Mesothelial cell of epicardium (in vitro differentiated cells): Measurements from ENCODE around the gene H2AZ1. TPM values are rescaled to one million over a fixed set of nuclear protein-coding genes. Genes with fewer than 3 reads are reported as not detected.

ENCODE experiments used
- DNase-seq, 2 experiments: peaks; one replicate each; pipeline ENCODE4 v3.0.0; 2021; ENCODE audit warnings: low spot score in 2 of 2; ENCODE audit not compliant: unreplicated experiment in 2 of 2
- H3K27ac Mint-ChIP-seq: 2 replicates; pipeline ENCODE4 v1.8.0; 2021; ENCODE audit warnings: mixed read lengths
- H3K27me3 Mint-ChIP-seq: 2 replicates; pipeline ENCODE4 v1.8.0; 2021; ENCODE audit warnings: low read depth, mixed read lengths
- H3K36me3 Mint-ChIP-seq: 2 replicates; pipeline ENCODE4 v1.8.0; 2021; ENCODE audit warnings: mixed read lengths
- H3K4me1 Mint-ChIP-seq: 2 replicates; pipeline ENCODE4 v1.8.0; 2021; ENCODE audit warnings: mixed read lengths
- H3K4me3 Mint-ChIP-seq: 2 replicates; pipeline ENCODE4 v1.8.0; 2021; ENCODE audit warnings: mild to moderate bottlenecking, moderate library complexity, mixed read lengths
- H3K9me3 Mint-ChIP-seq: 2 replicates; pipeline ENCODE4 v1.8.0; 2021; ENCODE audit warnings: mixed read lengths
- total RNA-seq: library from RNA; stranded (reverse); gene quantifications from 3 replicates; pipeline ENCODE4 v1.2.1, GENCODE V29; 2021
- TF ChIP-seq, protein P1 (sequence below): fragments of 200-600 bp; sonication (generic); IDR thresholded peaks from one replicate; pipeline ENCODE4 v1.5.0; 2021; ENCODE audit warnings: antibody characterized with exemption; ENCODE audit not compliant: unreplicated experiment

Gene H2AZ1
- total RNA-seq, 1 donor from 2014 or later: 203 TPM

DNA sequence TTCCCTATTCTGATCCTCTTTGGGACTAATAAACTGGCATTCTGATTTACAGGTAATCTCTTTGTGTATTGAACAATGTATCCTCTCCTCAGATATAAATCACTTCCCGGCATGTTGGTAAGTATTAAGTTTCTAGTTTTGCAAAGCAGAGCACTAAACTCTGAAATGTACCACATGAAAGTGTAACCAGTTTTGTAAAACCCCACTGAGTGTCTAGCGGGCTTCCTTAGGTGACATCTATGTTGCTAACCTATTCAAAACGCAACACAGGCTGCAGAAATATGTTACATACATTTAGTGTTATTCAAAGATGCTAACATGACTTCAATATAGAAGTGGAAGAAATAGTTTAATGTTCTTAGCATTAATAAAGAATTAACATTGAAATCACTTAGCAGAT lies 28.9 kb downstream of the H2AZ1 start:
- DNase-seq: no peak
- H3K27ac Mint-ChIP-seq: no peak overlapping the region

DNA sequence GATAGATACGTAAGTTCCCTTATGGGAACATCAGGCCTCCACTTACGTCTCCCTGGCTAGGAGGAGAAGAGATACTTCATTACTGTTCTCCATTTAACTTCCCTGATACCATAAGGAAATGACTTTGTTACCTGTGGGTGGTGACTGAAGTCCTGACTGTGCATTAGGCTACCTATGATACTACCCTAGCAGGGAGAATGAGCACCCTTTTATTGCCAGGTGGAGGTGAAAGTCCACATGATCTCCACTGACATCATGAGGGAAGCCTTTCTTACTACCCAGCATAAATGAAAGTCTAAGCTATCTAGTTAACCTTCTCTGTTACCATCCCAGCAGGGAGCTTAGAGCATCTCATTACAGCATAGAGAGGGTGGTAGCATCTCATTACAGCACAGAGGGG lies 31.4 kb downstream of the H2AZ1 start:
- Mint-ChIP-seq H3K4me1 (no peaks in the 10 kb centered on the region), H3K36me3 (peaks cover 54% of the 10 kb centered on the region), H3K4me3 (no peak overlapping the region), H3K9me3 (peaks cover 23% of the 10 kb centered on the region), H3K27ac (no peak overlapping the region), H3K27me3 (no peaks in the 10 kb centered on the region)
- no peak for DNase-seq
- TF ChIP-seq, protein P1, sequence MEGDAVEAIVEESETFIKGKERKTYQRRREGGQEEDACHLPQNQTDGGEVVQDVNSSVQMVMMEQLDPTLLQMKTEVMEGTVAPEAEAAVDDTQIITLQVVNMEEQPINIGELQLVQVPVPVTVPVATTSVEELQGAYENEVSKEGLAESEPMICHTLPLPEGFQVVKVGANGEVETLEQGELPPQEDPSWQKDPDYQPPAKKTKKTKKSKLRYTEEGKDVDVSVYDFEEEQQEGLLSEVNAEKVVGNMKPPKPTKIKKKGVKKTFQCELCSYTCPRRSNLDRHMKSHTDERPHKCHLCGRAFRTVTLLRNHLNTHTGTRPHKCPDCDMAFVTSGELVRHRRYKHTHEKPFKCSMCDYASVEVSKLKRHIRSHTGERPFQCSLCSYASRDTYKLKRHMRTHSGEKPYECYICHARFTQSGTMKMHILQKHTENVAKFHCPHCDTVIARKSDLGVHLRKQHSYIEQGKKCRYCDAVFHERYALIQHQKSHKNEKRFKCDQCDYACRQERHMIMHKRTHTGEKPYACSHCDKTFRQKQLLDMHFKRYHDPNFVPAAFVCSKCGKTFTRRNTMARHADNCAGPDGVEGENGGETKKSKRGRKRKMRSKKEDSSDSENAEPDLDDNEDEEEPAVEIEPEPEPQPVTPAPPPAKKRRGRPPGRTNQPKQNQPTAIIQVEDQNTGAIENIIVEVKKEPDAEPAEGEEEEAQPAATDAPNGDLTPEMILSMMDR: no peak

More for the DNA sequence above, 28.9 kb downstream of the H2AZ1 start:
- Mint-ChIP-seq H3K4me3 (no peak overlapping the region), H3K27me3 (no peaks in the 10 kb centered on the region), H3K4me1 (no peaks in the 10 kb centered on the region), H3K9me3 (peaks cover 13% of the 10 kb centered on the region), H3K36me3 (peaks cover 39% of the 10 kb centered on the region)
- TF ChIP-seq, protein P1: no peak

DNA sequence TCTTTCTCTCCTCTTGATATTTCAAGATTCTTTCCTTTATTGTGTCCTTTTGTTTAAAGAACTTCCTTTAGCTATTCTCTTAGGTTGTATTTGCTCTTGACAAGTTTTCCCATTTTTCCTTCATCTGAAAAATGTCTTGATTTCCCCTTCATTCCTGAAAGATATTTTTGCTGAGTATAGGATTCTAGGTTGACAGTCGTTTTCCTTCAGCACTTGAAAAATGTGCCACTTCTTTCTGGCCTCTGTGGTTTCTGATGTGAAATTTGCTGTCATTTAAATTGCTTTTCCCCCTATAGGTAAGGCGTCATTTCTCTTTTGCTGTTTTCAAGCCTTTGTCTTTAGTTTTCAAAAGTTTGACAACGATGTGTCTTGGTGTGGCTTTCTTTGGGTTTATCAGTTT lies 32.5 kb downstream of the H2AZ1 start:
- Mint-ChIP-seq H3K4me1 (no peaks in the 10 kb centered on the region), H3K27me3 (no peaks in the 10 kb centered on the region), H3K27ac (no peak overlapping the region), H3K4me3 (no peak overlapping the region), H3K9me3 (peaks cover 23% of the 10 kb centered on the region), H3K36me3 (peaks cover 59% of the 10 kb centered on the region)
- no peak for DNase-seq
- TF ChIP-seq, protein P1: no peak

DNA sequence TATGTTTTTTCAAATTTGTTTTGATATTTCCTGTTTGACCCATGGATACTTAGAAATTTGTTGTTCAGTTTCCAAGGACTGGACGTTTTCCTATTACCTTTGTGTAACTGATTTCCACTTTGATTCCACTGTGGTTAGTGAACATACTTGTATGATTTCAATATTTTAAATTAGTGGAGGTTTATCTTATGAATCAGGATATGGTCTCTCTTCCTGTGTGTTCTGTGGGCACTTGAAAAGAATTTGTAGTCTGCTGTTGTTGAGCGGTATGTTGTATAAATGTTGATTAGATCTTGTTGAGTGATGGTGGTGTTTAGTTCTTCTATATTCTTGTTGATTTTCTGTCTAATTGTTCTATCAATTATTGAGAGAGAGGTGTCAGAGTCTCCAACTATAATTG lies 34.6 kb downstream of the H2AZ1 start:
- Mint-ChIP-seq H3K27me3 (no peaks in the 10 kb centered on the region), H3K27ac (no peak overlapping the region), H3K9me3 (peaks cover 23% of the 10 kb centered on the region), H3K4me1 (no peaks in the 10 kb centered on the region), H3K36me3 (peaks cover 62% of the 10 kb centered on the region), H3K4me3 (no peak overlapping the region)
- TF ChIP-seq, protein P1: no peak
- no peak for DNase-seq

Other genes starting within 250 kb of the H2AZ1 start
- gene DAPP1, start 133.4 kb downstream of the H2AZ1 start, total RNA-seq: 2.5 to 2.9 TPM (median 2.7 TPM) in 3 replicates
- gene LAMTOR3, start 55.8 kb downstream of the H2AZ1 start, total RNA-seq: 42.4 to 44.7 TPM (median 42.5 TPM) in 3 replicates
- 53.2 to 57.2 TPM (median 55.9 TPM) in 3 replicates for gene DNAJB14, start 3.7 kb downstream of the H2AZ1 start, total RNA-seq
- gene DDIT4L, start 240.2 kb upstream of the H2AZ1 start, total RNA-seq: 4.8 to 6.9 TPM (median 6.0 TPM) in 3 replicates